Measurements from ENCODE around the gene TBXA2R.

GRCh38 chr19:3555653-3556422 is 50.8 kb downstream of the TBXA2R start:
- TF ChIP-seq CTCF (conservative IDR thresholded peaks at IDR 0.05; ENCODE audit: low read length) (no peak), EZH2phosphoT487 (IDR thresholded peaks at IDR 0.05; ENCODE audit: borderline replicate concordance) (no peak)

All from Loucy (cell line).